CD4-positive, CD25-positive, alpha-beta regulatory T cell (primary cell): Measurements from ENCODE around the gene FAM200B. TPM values are rescaled to one million over a fixed set of nuclear protein-coding genes. Genes with fewer than 3 reads are reported as not detected.

ENCODE experiments used
- ATAC-seq, 2 donors: fragments of 150-1000 bp; cut with Tn5 transposase; one replicate each; pipeline ENCODE4 v1.10.0; 2021; ENCODE audit warnings: low read depth in 2 of 2, moderate number of reproducible peaks in 2 of 2, moderate library complexity in 1 of 2
- DNase-seq, 3 donors: peaks; one replicate each; pipeline versions ENCODE4 v3.0.0 to v3.0.0-alpha.2; 2012 to 2022; ENCODE audit warnings: mixed read lengths in 1 of 3
- H3K27ac ChIP-seq: one replicate; pipeline ENCODE4 v1.7.0; 2013; ENCODE audit warnings: mild to moderate bottlenecking, low read length; ENCODE audit not compliant: insufficient read depth, poor library complexity, severe bottlenecking
- H3K27me3 ChIP-seq: one replicate; pipeline ENCODE4 v1.7.0; 2013; ENCODE audit warnings: low read length; ENCODE audit not compliant: control insufficient read depth, insufficient read depth
- H3K36me3 ChIP-seq: one replicate; pipeline ENCODE4 v1.7.0; 2013; ENCODE audit warnings: mild to moderate bottlenecking, low read length, moderate library complexity; ENCODE audit not compliant: control insufficient read depth, insufficient read depth
- H3K4me1 ChIP-seq: 2 replicates; pipeline ENCODE4 v1.7.0; 2013; ENCODE audit warnings: mild to moderate bottlenecking, low read length; ENCODE audit not compliant: insufficient read depth, control insufficient read depth, poor library complexity, severe bottlenecking
- H3K4me3 ChIP-seq: one replicate; pipeline ENCODE4 v1.7.0; 2013; ENCODE audit warnings: low read depth, mild to moderate bottlenecking, low read length, moderate library complexity
- H3K9me3 ChIP-seq, 2 experiments: 1 replicate in 1 of 2; 2 replicates in 1 of 2; pipeline ENCODE4 v1.7.0; 2013; ENCODE audit warnings: low read length in 2 of 2, mild to moderate bottlenecking in 1 of 2, moderate library complexity in 1 of 2; ENCODE audit not compliant: control insufficient read depth in 2 of 2
- H3K27ac Mint-ChIP-seq, 3 donors: one replicate each; pipeline ENCODE4 v1.8.0; 2020 to 2022; ENCODE audit warnings: mild to moderate bottlenecking in 3 of 3, mixed read lengths in 3 of 3, moderate library complexity in 2 of 3
- H3K27me3 Mint-ChIP-seq: one replicate; pipeline ENCODE4 v1.8.0; 2022; ENCODE audit warnings: mild to moderate bottlenecking, mixed read lengths
- H3K36me3 Mint-ChIP-seq: one replicate; pipeline ENCODE4 v1.8.0; 2020; ENCODE audit warnings: mixed read lengths
- H3K4me1 Mint-ChIP-seq, 4 donors: one replicate each; pipeline ENCODE4 v1.8.0; 2020 to 2022; ENCODE audit warnings: mixed read lengths in 4 of 4, mild to moderate bottlenecking in 1 of 4
- H3K4me3 Mint-ChIP-seq, 4 donors: one replicate each; pipeline ENCODE4 v1.8.0; 2020 to 2022; ENCODE audit warnings: mild to moderate bottlenecking in 4 of 4, mixed read lengths in 4 of 4, moderate library complexity in 3 of 4
- H3K9me3 Mint-ChIP-seq, 7 donors: one replicate each; pipeline ENCODE4 v1.8.0; 2020 to 2022; ENCODE audit warnings: mixed read lengths in 7 of 7, mild to moderate bottlenecking in 3 of 7, moderate library complexity in 2 of 7
- polyA plus RNA-seq, 4 donors: library from polyadenylated mRNA; unstranded; fragments of 300-500 nt; fragmentation: Illumina TruSeq; gene quantifications; one replicate each; pipeline ENCODE4 v1.2.3, GENCODE V29; 2021
- total RNA-seq: library from RNA; stranded (reverse); gene quantifications from one replicate; pipeline ENCODE4 v1.2.3, GENCODE V29; 2022

FAM200B gene
- total RNA-seq (21.0 TPM), polyA plus RNA-seq (100 to 1,000 TPM in 2 of 4 donors, 10 to 100 TPM in 2; 90.7 to 120 (median 104) TPM)

DNA sequence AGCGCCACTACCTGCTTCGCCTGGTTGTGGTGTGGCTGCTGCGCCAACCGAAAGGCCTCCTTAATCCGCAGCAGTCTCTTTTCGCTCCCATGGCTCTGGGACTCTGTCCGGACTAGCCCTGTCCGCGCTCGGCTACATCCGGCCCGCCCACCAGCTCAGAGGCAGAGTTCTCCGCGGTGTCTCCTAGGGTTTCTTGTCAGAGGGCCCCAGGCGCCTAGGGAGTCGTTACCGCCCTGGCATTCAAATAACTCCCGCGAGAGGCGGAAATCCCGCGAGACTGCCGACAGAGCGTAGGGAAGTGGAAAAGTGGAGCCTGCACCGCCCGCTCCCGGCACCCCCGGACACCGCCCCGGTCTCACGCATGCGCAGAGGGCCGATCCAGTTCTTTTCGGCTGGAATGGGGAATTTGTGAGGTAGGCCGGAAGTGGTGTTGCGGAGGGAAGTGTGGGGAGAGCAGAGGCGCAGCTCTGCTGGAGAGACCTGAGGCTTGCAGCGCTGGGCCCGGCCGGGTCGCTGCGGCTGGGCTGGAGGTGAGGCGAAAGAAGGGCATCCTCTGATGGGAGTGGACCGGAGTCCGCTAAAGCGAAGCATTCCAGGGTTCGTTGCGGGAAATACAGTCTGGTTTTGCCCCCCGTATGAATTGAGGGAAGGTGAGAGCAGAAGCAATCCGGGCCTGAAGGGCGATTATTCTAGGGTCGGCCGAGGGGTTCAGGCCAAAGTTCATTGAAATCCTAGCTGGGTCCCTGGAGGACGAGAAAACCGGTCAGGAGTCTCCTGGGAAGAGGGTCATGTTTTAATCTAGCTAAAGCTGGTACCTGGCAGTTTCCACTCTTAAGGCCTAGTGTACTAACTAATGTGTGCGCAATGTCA, at the start of gene FAM200B:
Gene FAM200B (plus strand): TSS at position 456 of the 870 bp plus-strand sequence. CDS start 5,151 bp downstream, outside the sequence.
- Mint-ChIP-seq H3K9me3 (no peaks in the 10 kb centered on the region), H3K36me3 (peaks cover 13% of the 10 kb centered on the region), H3K4me3 (peak within 1 kb of the TSS; percentile 95 to 100 (median 97)), H3K27me3 (no peaks in the 10 kb centered on the region), H3K4me1 (peaks cover 22 to 54% (median 41%) of the 10 kb centered on the region in 4 donors), H3K27ac (peak within 1 kb of the TSS; percentile 98 to 99 (median 98))
- peaks cover 33% of the 10 kb centered on the region for H3K4me1 ChIP-seq
- H3K4me3 ChIP-seq = peak within 1 kb of the TSS; percentile 97
- ATAC-seq = peak; percentile 94
- H3K27ac ChIP-seq = peak within 1 kb of the TSS; percentile 85
- DNase-seq = peak; percentile 92 to 96 (median 96)
- no peaks in the 10 kb centered on the region for H3K9me3 ChIP-seq
- H3K36me3 ChIP-seq = peaks cover 9% of the 10 kb centered on the region
- H3K27me3 ChIP-seq = no peaks in the 10 kb centered on the region

DNA sequence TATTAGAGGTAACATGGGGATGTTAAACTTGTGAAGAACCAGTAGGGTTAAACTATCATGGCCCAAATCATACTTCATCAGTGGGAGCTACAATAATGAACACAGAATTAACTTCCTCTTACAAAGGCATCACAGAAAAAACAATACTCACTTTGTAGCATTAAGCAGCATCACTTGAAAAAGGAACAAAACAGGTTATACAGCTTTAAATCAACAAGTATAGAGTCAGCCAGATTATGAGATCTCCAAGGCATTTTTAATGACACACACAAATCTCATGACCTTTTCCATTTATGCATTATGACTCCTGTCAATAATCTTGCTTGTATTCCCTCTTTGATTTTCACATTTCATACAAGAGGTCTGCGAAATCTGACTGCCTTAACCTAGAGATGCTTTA, 44.8 kb upstream of the FAM200B start:
- no peak overlapping the region for H3K27ac Mint-ChIP-seq

GRCh38 chr4:15638418-15638817, 43.2 kb upstream of the FAM200B start:
- Histone ChIP-seq H3K4me1 (no peaks in the 10 kb centered on the region), H3K36me3 (peaks cover 57% of the 10 kb centered on the region), H3K27ac (no peak overlapping the region), H3K9me3 (no peaks in the 10 kb centered on the region), H3K4me3 (no peak overlapping the region), H3K27me3 (no peaks in the 10 kb centered on the region)
- H3K4me1 Mint-ChIP-seq = peaks cover 17 to 20% (median 18%) of the 10 kb centered on the region in 4 donors
- no peak overlapping the region for H3K4me3 Mint-ChIP-seq
- no peaks in the 10 kb centered on the region for H3K27me3 Mint-ChIP-seq
- peaks cover 31% of the 10 kb centered on the region for H3K36me3 Mint-ChIP-seq
- H3K27ac Mint-ChIP-seq = no peak overlapping the region
- DNase-seq (no peak), ATAC-seq (no peak)
- no peaks in the 10 kb centered on the region for H3K9me3 Mint-ChIP-seq

More for the DNA sequence above, 44.8 kb upstream of the FAM200B start:
- Histone ChIP-seq H3K27ac (no peak overlapping the region), H3K9me3 (no peaks in the 10 kb centered on the region), H3K36me3 (peaks cover 57% of the 10 kb centered on the region), H3K4me3 (no peak overlapping the region), H3K27me3 (no peaks in the 10 kb centered on the region), H3K4me1 (no peaks in the 10 kb centered on the region)
- Mint-ChIP-seq H3K9me3 (no peaks in the 10 kb centered on the region), H3K4me3 (no peak overlapping the region), H3K36me3 (peaks cover 44% of the 10 kb centered on the region), H3K4me1 (peaks cover 8 to 18% (median 12%) of the 10 kb centered on the region in 4 donors), H3K27me3 (no peaks in the 10 kb centered on the region)
- DNase-seq (no peak), ATAC-seq (no peak)

DNA sequence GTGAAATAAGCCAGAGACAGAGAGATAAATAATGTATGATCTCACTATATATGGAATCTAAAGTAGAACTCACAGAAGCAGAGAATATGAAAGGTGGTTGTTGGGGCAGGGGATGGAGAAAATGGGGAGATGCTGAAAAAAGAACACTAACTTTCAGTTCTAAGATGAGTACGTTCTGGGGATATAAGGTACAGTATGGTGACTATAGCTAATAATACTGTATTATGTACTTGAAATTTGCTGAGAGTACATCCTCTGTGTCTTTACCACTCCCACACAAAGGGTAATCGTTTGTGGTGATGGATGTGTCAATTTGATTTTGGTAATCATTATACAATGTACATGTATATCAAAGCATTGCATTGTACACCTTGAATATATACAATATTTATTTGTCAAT, 33.0 kb upstream of the FAM200B start:
- no peaks in the 10 kb centered on the region for H3K27me3 Mint-ChIP-seq
- Histone ChIP-seq H3K9me3 (no peaks in the 10 kb centered on the region), H3K4me3 (no peak overlapping the region), H3K27me3 (no peaks in the 10 kb centered on the region), H3K27ac (no peak overlapping the region), H3K4me1 (peaks cover 54% of the 10 kb centered on the region), H3K36me3 (peaks cover 3% of the 10 kb centered on the region)
- peaks cover 27 to 77% (median 62%) of the 10 kb centered on the region in 4 donors for H3K4me1 Mint-ChIP-seq
- H3K36me3 Mint-ChIP-seq = peaks cover 4% of the 10 kb centered on the region
- H3K9me3 Mint-ChIP-seq = no peaks in the 10 kb centered on the region
- ATAC-seq = no peak
- H3K27ac Mint-ChIP-seq = peak overlapping the region in 1 of 3 donors; percentile 32
- DNase-seq = no peak
- H3K4me3 Mint-ChIP-seq = peak overlapping the region in 3 of 4 donors; percentile 0 to 9 (median 0)

GRCh38 chr4:15649914-15650545, 31.6 kb upstream of the FAM200B start:
- Mint-ChIP-seq H3K36me3 (no peaks in the 10 kb centered on the region), H3K4me3 (peak overlapping the region; percentile 8 to 52 (median 41)), H3K9me3 (no peaks in the 10 kb centered on the region), H3K27ac (peak overlapping the region in 1 of 3 donors; percentile 37), H3K27me3 (no peaks in the 10 kb centered on the region), H3K4me1 (peaks cover 36 to 76% (median 61%) of the 10 kb centered on the region in 4 donors)
- Histone ChIP-seq H3K27me3 (no peaks in the 10 kb centered on the region), H3K27ac (peak overlapping the region; percentile 29), H3K4me3 (peak overlapping the region; percentile 42), H3K9me3 (no peaks in the 10 kb centered on the region), H3K36me3 (no peaks in the 10 kb centered on the region), H3K4me1 (peaks cover 63% of the 10 kb centered on the region)
- ATAC-seq = peak; percentile 65 to 77
- DNase-seq = peak; percentile 52 to 86 (median 80)

DNA sequence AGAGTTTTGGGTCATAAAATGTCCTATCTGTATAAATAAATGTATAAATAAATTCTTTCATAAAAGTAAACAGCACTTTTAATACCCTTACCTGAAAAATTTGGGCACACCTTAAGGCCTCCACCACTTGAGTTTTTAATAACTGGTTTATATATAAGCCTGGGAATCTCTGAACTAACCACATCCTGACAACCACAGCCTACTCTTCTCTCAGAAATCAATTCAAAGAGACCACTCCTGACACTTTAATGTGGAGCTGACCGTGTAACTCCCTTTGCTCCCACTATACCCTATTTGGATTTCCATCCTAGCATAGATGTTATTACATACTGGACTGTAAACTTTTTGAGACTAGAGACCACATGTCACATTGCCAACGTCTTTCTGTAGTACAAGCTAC, 30.0 kb upstream of the FAM200B start:
- H3K4me3 Mint-ChIP-seq = peak overlapping the region; percentile 51 to 63 (median 58)
- H3K27me3 Mint-ChIP-seq = no peaks in the 10 kb centered on the region
- peak overlapping the region; percentile 94 for H3K4me3 ChIP-seq
- ATAC-seq (no peak), DNase-seq (peak in 2 of 3 donors; percentile 6 to 21)
- no peaks in the 10 kb centered on the region for H3K9me3 Mint-ChIP-seq
- no peaks in the 10 kb centered on the region for H3K36me3 ChIP-seq
- H3K27me3 ChIP-seq = no peaks in the 10 kb centered on the region
- H3K9me3 ChIP-seq = no peaks in the 10 kb centered on the region
- H3K36me3 Mint-ChIP-seq = no peaks in the 10 kb centered on the region
- peak overlapping the region; percentile 51 for H3K27ac ChIP-seq
- H3K27ac Mint-ChIP-seq = peak overlapping the region; percentile 27 to 88 (median 57)
- peaks cover 70% of the 10 kb centered on the region for H3K4me1 ChIP-seq
- H3K4me1 Mint-ChIP-seq = peaks cover 36 to 75% (median 63%) of the 10 kb centered on the region in 4 donors

DNA sequence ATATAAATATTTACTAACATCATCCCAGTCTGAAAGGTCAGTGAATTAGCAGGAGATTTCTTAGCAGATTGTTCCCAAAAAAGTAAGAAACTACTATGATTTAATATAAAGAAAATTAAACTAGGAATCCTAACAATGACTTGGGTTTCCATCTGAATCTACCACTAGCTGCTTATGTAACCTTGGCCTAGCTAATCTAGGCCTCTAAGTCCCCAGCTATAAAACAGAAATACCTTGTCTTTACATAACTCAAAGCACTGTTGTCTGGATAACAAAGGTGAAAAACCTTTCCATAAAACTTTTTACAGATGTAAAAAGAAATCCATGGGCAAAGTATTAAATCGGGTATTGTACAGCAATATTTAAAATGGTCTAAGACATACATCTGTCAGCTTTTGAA, 29.4 kb upstream of the FAM200B start:
- H3K27me3 ChIP-seq = no peaks in the 10 kb centered on the region
- peaks cover 36 to 75% (median 64%) of the 10 kb centered on the region in 4 donors for H3K4me1 Mint-ChIP-seq
- ATAC-seq = no peak
- H3K36me3 ChIP-seq = no peaks in the 10 kb centered on the region
- peak overlapping the region; percentile 94 for H3K4me3 ChIP-seq
- H3K4me3 Mint-ChIP-seq = peak overlapping the region; percentile 51 to 99 (median 98)
- H3K9me3 Mint-ChIP-seq = peaks cover 0 to 2% (median 0%) of the 10 kb centered on the region in 7 donors
- no peaks in the 10 kb centered on the region for H3K27me3 Mint-ChIP-seq
- no peaks in the 10 kb centered on the region for H3K36me3 Mint-ChIP-seq
- no peaks in the 10 kb centered on the region for H3K9me3 ChIP-seq
- H3K4me1 ChIP-seq = peaks cover 70% of the 10 kb centered on the region
- H3K27ac ChIP-seq = peak overlapping the region; percentile 51
- H3K27ac Mint-ChIP-seq = peak overlapping the region; percentile 27 to 88 (median 57)
- no peak for DNase-seq
